NCI-H2081 treated with DMSO at 0.1 percent for 48 hours (cell line): Measurements from ENCODE around the gene FAM135A.
"Not testable (repeated sequence)": the region's sequence is repeated elsewhere in the genome, so short reads cannot be mapped to it uniquely, and the experiment has no call there.

Experiments used
- DNase-seq: peaks from one replicate; lab custom pipeline; 2025; lab: John Stamatoyannopoulos, UW

The FAM135A gene

GRCh38 chr6:70459699-70460098 is 46.4 kb downstream of the FAM135A start:
- not testable (repeated sequence) for DNase-seq

- no peak for DNase-seq
Measured at GRCh38 chr6:70470016-70470415, 56.7 kb downstream of the FAM135A start.

GRCh38 chr6:70470510-70470909 is 57.2 kb downstream of the FAM135A start:
- DNase-seq, result not testable (repeated sequence)

GRCh38 chr6:70474751-70475150 is 61.4 kb downstream of the FAM135A start:
- no peak for DNase-seq

- peak; percentile 47 for DNase-seq
Measured at GRCh38 chr6:70479236-70479635, 65.9 kb downstream of the FAM135A start.

GRCh38 chr6:70486638-70487037 is 73.3 kb downstream of the FAM135A start:
- not testable (repeated sequence) for DNase-seq

GRCh38 chr6:70489364-70489763 is 76.1 kb downstream of the FAM135A start:
- no peak for DNase-seq

GRCh38 chr6:70494833-70495232 is 81.5 kb downstream of the FAM135A start:
- no peak for DNase-seq

- not testable (repeated sequence) for DNase-seq
Measured at GRCh38 chr6:70495790-70496189, 82.5 kb downstream of the FAM135A start.

- no peak for DNase-seq
Measured at GRCh38 chr6:70502484-70502883, 89.2 kb downstream of the FAM135A start.

- no peak for DNase-seq
Measured at GRCh38 chr6:70503813-70504465, 90.6 kb downstream of the FAM135A start.

- DNase-seq, result no peak
Measured at GRCh38 chr6:70506321-70506720, 93.0 kb downstream of the FAM135A start.

- no peak for DNase-seq
Measured at GRCh38 chr6:70507161-70507560, 93.9 kb downstream of the FAM135A start.

GRCh38 chr6:70508953-70509352 is 95.6 kb downstream of the FAM135A start:
- no peak for DNase-seq

- no peak for DNase-seq
Measured at GRCh38 chr6:70510600-70510999, 97.3 kb downstream of the FAM135A start.

GRCh38 chr6:70518723-70519122 is 105.4 kb downstream of the FAM135A start:
- no peak for DNase-seq

GRCh38 chr6:70520575-70520974 is 107.3 kb downstream of the FAM135A start:
- DNase-seq, result peak; percentile 2

- no peak for DNase-seq
Measured at GRCh38 chr6:70524721-70525286, 111.5 kb downstream of the FAM135A start.

- no peak for DNase-seq
Measured at GRCh38 chr6:70527071-70527737, 113.9 kb downstream of the FAM135A start.

GRCh38 chr6:70530023-70530422 is 116.7 kb downstream of the FAM135A start:
- DNase-seq, result no peak

GRCh38 chr6:70531133-70531532 is 117.8 kb downstream of the FAM135A start:
- DNase-seq, result no peak

- DNase-seq, result no peak
Measured at GRCh38 chr6:70537266-70537665, 124.0 kb downstream of the FAM135A start.

GRCh38 chr6:70538376-70538775 is 125.1 kb downstream of the FAM135A start:
- DNase-seq, result no peak
